ENCODE data around the gene MUC6. TPM values are rescaled to one million over a fixed set of nuclear protein-coding genes. Genes with fewer than 3 reads are reported as not detected.

MUC6 gene
- total and polyA plus RNA-seq, 8 donors, result 25.5 to 239 (median 94.3) TPM

DNA sequence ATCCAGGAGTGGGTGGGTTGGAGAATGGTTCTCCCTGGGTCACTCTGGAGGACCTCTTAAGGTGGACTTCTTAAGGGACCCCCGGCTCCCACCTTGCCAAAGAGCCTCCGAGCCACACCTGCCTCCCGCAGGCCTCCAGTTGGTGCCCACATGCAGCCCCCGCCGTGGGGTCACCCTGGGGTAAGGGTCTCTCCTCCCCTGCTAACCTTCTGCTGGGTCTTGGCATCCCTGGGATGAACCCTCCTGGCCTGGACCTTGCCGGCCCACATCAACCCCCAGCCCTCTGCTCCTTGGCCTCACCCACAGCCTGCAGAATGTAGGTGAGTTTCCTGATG, 12.5 kb upstream of the MUC6 start:
- H3K27me3 ChIP-seq, result no peaks in the 10 kb centered on the region

GRCh38 chr11:1048375-1049070, 12.0 kb upstream of the MUC6 start:
- DNase-seq (peak in 1 of 6 donors; percentile 51), FAIRE-seq (no peak), ATAC-seq (no peak)
- Histone ChIP-seq H3K4me1 (peaks cover 0 to 12% (median 5%) of the 10 kb centered on the region in 3 donors), H3K9me3 (no peaks in the 10 kb centered on the region), H3K27ac (no peak overlapping the region), H3K27me3 (no peaks in the 10 kb centered on the region), H3K4me3 (no peak overlapping the region), H3K36me3 (no peaks in the 10 kb centered on the region)
- intact Hi-C loops (cut with DNase I), result no loop called here
- WGBS, 2 donors, result 80 to 94% methylated on average over 25 of the region's 25 CpGs
- no peak for TF ChIP-seq CTCF (IDR thresholded peaks at IDR 0.05)

More for the DNA sequence above, 12.5 kb upstream of the MUC6 start:
- Histone ChIP-seq H3K4me1 (peaks cover 0 to 12% (median 5%) of the 10 kb centered on the region in 3 donors), H3K36me3 (no peaks in the 10 kb centered on the region), H3K4me3 (no peak overlapping the region), H3K27ac (no peak overlapping the region), H3K9me3 (no peaks in the 10 kb centered on the region)
- 76 to 90% methylated on average over 4 to 6 of the region's 6 CpGs for WGBS, 2 donors
- ATAC-seq (no peak), FAIRE-seq (no peak), DNase-seq (no peak)
- intact Hi-C loops (cut with DNase I), result no loop called here
- TF ChIP-seq CTCF (IDR thresholded peaks at IDR 0.05), result no peak

GRCh38 chr11:1047595-1048156, 11.2 kb upstream of the MUC6 start:
- DNase-seq (peak in 1 of 6 donors; percentile 34), ATAC-seq (no peak)

DNA sequence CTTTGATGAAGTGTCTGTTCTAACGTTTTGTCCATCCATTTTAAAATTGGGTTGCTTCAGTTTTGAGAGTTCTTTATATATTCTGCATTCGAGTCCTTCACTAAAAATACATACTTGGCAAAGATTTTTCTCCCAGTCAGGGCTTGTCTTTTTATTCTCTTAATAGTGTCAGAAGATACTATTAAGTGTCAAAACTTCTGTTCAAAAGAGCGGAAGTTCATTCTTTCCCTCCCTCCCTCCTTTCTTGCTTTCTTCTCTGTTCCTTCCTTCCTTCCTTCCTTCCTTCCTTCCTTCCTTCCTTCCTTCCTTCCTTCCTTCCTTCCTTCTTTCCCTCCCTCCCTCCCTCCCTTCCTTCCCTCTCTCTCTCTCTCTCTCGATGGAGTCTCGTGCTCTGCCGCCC, 7.6 kb upstream of the MUC6 start:
- H3K27me3 ChIP-seq, result no peaks in the 10 kb centered on the region
- H3K4me1 ChIP-seq, result peaks cover 16 to 25% (median 20%) of the 10 kb centered on the region in 3 donors
- FAIRE-seq, result no peak
- H3K9me3 ChIP-seq, result no peaks in the 10 kb centered on the region
- intact Hi-C loops (cut with DNase I), result loop anchor here in 1 of 3 donors (5.0 kb wide), 1 partner anchor 122 kb away; no protein-coding TSS in a partner anchor
- no peaks in the 10 kb centered on the region for H3K36me3 ChIP-seq
- DNase-seq, result no peak
- no peak overlapping the region for H3K27ac ChIP-seq
- H3K4me3 ChIP-seq, result no peak overlapping the region
- no peak for ATAC-seq
- TF ChIP-seq CTCF (IDR thresholded peaks at IDR 0.05), result no peak
- WGBS, 2 donors, result 88 to 95% methylated on average over 6 of the region's 6 CpGs

More at GRCh38 chr11:1047595-1048156, 11.2 kb upstream of the MUC6 start:
- no peak for FAIRE-seq
- H3K9me3 ChIP-seq, result no peaks in the 10 kb centered on the region
- TF ChIP-seq CTCF (IDR thresholded peaks at IDR 0.05), result no peak
- intact Hi-C loops (cut with DNase I), result no loop called here
- WGBS, 2 donors, result 81 to 82% methylated on average over 21 to 22 of the region's 22 CpGs
- H3K27ac ChIP-seq, result no peak overlapping the region
- H3K4me3 ChIP-seq, result no peak overlapping the region
- H3K36me3 ChIP-seq, result no peaks in the 10 kb centered on the region
- H3K4me1 ChIP-seq, result peaks cover 0 to 13% (median 11%) of the 10 kb centered on the region in 3 donors
- H3K27me3 ChIP-seq, result no peaks in the 10 kb centered on the region
